ENCODE measurements around the gene CCL8. TPM values are rescaled to one million over a fixed set of nuclear protein-coding genes. Genes with fewer than 3 reads are reported as not detected.

Gene CCL8
- total RNA-seq, 2 donors from 2014 or later: 0.94 to 5.9 TPM

GRCh38 chr17:34358631-34359030, 39.4 kb downstream of the CCL8 start:
- Histone ChIP-seq H3K4me3 (no peak overlapping the region), H3K9me3 (no peaks in the 10 kb centered on the region), H3K36me3 (no peaks in the 10 kb centered on the region), H3K27me3 (no peaks in the 10 kb centered on the region), H3K4me1 (no peaks in the 10 kb centered on the region), H3K9ac (ENCODE audit: low read depth in 2 of 2, low read length in 2 of 2) (no peak overlapping the region), H3K27ac (no peak overlapping the region)
- DNase-seq: no peak
- no peak for TF ChIP-seq CTCF (IDR thresholded peaks at IDR 0.05)
- intact Hi-C loops (cut with DNase I): no loop called here

DNA sequence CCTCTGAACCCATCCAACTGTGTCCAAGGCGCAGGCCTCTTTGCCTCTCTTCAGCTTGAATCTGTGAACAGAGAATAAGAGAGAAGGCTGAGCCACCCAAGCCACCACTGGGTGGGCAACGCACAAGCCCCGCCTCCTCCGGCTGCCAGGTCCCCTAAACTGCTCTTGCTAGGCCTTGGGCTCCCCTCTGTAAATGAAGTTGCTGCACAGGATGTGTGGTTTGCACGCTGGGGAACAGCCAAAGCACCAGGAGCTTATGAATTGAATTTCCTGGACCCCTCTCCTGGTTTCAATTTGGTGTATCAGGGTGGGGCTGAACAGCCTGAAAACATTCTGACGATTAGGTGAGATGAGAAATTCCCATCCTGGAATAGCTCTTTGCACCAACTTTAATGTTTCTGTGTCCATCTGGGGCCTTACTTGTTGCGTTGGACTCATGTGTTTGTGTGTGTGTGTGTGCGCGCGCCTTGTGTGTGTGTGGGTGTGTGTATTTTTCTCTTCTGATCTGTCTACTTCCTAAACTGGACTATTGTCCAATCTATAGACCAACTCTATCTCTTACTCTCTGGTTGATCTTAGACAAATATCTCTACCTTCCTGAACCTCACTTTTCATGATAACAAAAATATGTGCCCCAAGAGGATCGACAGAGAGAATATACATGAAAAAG, 41.5 kb downstream of the CCL8 start:
- Histone ChIP-seq H3K27me3 (no peaks in the 10 kb centered on the region), H3K4me3 (no peak overlapping the region), H3K27ac (no peak overlapping the region), H3K9ac (ENCODE audit: low read depth in 2 of 2, low read length in 2 of 2) (no peak overlapping the region), H3K36me3 (no peaks in the 10 kb centered on the region), H3K9me3 (no peaks in the 10 kb centered on the region), H3K4me1 (no peaks in the 10 kb centered on the region)
- intact Hi-C loops (cut with DNase I): loop anchor here (1.0 kb wide), 1 partner anchor 160 kb away; no protein-coding TSS in a partner anchor
- no peak for DNase-seq
- TF ChIP-seq CTCF (IDR thresholded peaks at IDR 0.05): no peak

DNA sequence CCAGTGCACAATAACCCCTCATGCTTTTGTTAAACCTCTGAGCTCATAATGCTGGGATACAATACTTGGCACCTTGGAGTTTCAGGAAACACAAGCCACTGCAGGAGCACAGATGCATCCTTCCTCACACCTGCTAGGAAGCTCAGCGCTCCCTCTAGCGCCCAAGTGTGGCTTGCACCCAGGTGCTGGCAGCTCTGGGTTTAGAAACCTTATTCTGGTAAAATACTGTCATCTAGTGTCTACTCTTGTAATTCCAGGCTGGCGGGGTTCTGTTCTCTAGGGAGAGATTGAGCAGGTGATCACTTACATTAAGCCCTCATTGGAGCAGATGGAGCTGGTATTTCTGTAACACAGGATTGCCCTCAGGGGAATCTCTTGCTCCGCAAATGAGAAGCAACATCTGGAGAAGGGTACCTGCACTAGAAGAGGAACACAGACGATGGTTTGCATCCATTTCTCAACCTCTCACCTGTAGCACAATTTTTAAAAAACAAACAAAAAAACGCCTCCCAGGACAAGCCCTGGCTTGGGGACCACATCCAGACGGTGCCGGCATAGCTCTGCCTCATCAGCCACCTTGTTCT, 42.3 kb downstream of the CCL8 start:
- no peak overlapping the region for H3K4me3 ChIP-seq
- H3K27me3 ChIP-seq: no peaks in the 10 kb centered on the region
- no peaks in the 10 kb centered on the region for H3K4me1 ChIP-seq
- peak; percentile 92 for DNase-seq
- no peaks in the 10 kb centered on the region for H3K36me3 ChIP-seq
- intact Hi-C loops (cut with DNase I): loop anchor here (1.0 kb wide), 1 partner anchor 161 kb away; no protein-coding TSS in a partner anchor
- no peaks in the 10 kb centered on the region for H3K9me3 ChIP-seq
- H3K27ac ChIP-seq: no peak overlapping the region
- peak; percentile 97 for TF ChIP-seq CTCF (IDR thresholded peaks at IDR 0.05)
- H3K9ac ChIP-seq (ENCODE audit: low read depth in 2 of 2, low read length in 2 of 2): no peak overlapping the region

- Histone ChIP-seq H3K27me3 (no peaks in the 10 kb centered on the region), H3K4me1 (no peaks in the 10 kb centered on the region), H3K9me3 (no peaks in the 10 kb centered on the region), H3K36me3 (no peaks in the 10 kb centered on the region), H3K27ac (no peak within 1 kb of the TSS), H3K9ac (ENCODE audit: low read depth in 2 of 2, low read length in 2 of 2) (no peak within 1 kb of the TSS), H3K4me3 (no peak within 1 kb of the TSS)
- intact Hi-C loops (cut with DNase I): no loop called here
- no peak for DNase-seq
- no peak for TF ChIP-seq CTCF (IDR thresholded peaks at IDR 0.05)
Observed at GRCh38 chr17:34363183-34363661, 44.0 kb downstream of the CCL8 start, which contains the start of gene CCL1. Gene CCL1, minus strand, starts transcription at chr17:34363233. Its CDS starts 72 bp downstream, at chr17:34363161.

DNA sequence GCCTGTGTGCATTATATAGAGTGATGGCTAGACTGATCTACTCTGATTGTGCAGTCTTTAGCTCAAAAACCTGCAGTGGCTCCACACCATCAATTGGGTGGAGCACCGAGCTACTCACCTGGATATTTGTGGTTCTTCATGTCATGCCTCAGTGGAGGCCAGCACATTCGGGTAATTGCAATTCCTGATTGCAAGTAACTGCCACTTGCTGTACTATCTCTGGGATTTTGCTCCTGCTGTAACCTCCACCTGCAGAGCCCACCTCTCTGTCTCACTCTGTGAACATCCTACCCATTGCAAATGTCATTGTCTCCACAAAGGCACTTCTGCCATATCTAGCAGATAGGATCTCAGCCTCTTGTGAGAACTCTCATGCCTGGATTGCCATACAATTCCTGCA, 45.5 kb downstream of the CCL8 start:
- no peaks in the 10 kb centered on the region for H3K36me3 ChIP-seq
- no peak for TF ChIP-seq CTCF (IDR thresholded peaks at IDR 0.05)
- H3K27me3 ChIP-seq: no peaks in the 10 kb centered on the region
- H3K4me3 ChIP-seq: no peak overlapping the region
- H3K9me3 ChIP-seq: no peaks in the 10 kb centered on the region
- intact Hi-C loops (cut with DNase I): no loop called here
- H3K27ac ChIP-seq: no peak overlapping the region
- no peak overlapping the region for H3K9ac ChIP-seq (ENCODE audit: low read depth in 2 of 2, low read length in 2 of 2)
- no peak for DNase-seq
- no peaks in the 10 kb centered on the region for H3K4me1 ChIP-seq

Measured in colonic mucosa (tissue), 4 donors.